Measurements from ENCODE around the gene MRPS27. TPM values are rescaled to one million over a fixed set of nuclear protein-coding genes. Genes with fewer than 3 reads are reported as not detected.

Gene MRPS27
- total and polyA plus RNA-seq, 9 of the 15 experiments (the other 6 are each of a cell fraction or from before 2014, with no cell fraction given), result 73.6 to 144 (median 106) TPM

DNA sequence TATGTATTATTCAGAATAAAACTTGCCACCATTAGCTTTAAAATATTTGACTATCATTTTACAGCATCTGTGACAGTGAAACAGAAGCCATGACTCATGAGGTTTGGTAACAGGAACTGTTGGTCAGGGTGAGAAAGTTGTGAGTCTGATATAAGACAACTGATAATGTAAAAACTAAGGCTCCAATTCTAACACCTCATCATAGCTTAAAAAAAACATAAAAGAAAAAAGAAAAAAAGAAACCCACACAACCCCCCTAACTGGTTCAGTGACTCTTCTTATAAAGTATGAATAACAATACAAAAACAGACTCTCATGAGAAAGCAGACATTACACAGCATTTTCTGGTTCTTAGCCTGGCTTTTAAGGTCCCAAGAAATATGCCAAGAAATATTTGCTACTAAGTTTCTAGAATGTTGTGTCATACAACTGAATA lies 85.8 kb downstream of the MRPS27 start (continued):
- TF ChIP-seq, protein P1, sequence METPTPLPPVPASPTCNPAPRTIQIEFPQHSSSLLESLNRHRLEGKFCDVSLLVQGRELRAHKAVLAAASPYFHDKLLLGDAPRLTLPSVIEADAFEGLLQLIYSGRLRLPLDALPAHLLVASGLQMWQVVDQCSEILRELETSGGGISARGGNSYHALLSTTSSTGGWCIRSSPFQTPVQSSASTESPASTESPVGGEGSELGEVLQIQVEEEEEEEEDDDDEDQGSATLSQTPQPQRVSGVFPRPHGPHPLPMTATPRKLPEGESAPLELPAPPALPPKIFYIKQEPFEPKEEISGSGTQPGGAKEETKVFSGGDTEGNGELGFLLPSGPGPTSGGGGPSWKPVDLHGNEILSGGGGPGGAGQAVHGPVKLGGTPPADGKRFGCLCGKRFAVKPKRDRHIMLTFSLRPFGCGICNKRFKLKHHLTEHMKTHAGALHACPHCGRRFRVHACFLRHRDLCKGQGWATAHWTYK (CRISPR knock-in tag; IDR thresholded peaks at IDR 0.05), result 0 out of 2 replicates have a peak, but pooled peaks have one; percentile 21
- TF ChIP-seq KLF6 (CRISPR knock-in tag; IDR thresholded peaks at IDR 0.05; ENCODE audit: borderline replicate concordance) (no peak), ZNF408 (CRISPR knock-in tag; IDR thresholded peaks at IDR 0.05; ENCODE audit: low read depth) (no peak), KHSRP (IDR thresholded peaks at IDR 0.05) (no peak), CBX2 (IDR thresholded peaks at IDR 0.05; ENCODE audit: insufficient read depth, low read length, poor library complexity, severe bottlenecking) (no peak), MIER1 (IDR thresholded peaks at IDR 0.05; ENCODE audit: low read depth) (no peak), CBFA2T3 (IDR thresholded peaks at IDR 0.05) (peak; percentile 87), GTF2E2 (tag; IDR thresholded peaks at IDR 0.05) (no peak), TCF7L2 (IDR thresholded peaks at IDR 0.05; ENCODE audit: low read depth, low read length) (no peak), HMG20B (CRISPR knock-in tag; IDR thresholded peaks at IDR 0.05) (no peak), POLR3G (IDR thresholded peaks at IDR 0.05; ENCODE audit: extremely low read depth, insufficient read length, insufficient replicate concordance) (no peak), ZNF224 (CRISPR knock-in tag; IDR thresholded peaks at IDR 0.05) (no peak), ESRRA (IDR thresholded peaks at IDR 0.05; ENCODE audit: borderline replicate concordance, low read depth) (no peak), RUNX1 (IDR thresholded peaks at IDR 0.05; ENCODE audit: low read depth) (no peak)
- TF ChIP-seq, protein P2, sequence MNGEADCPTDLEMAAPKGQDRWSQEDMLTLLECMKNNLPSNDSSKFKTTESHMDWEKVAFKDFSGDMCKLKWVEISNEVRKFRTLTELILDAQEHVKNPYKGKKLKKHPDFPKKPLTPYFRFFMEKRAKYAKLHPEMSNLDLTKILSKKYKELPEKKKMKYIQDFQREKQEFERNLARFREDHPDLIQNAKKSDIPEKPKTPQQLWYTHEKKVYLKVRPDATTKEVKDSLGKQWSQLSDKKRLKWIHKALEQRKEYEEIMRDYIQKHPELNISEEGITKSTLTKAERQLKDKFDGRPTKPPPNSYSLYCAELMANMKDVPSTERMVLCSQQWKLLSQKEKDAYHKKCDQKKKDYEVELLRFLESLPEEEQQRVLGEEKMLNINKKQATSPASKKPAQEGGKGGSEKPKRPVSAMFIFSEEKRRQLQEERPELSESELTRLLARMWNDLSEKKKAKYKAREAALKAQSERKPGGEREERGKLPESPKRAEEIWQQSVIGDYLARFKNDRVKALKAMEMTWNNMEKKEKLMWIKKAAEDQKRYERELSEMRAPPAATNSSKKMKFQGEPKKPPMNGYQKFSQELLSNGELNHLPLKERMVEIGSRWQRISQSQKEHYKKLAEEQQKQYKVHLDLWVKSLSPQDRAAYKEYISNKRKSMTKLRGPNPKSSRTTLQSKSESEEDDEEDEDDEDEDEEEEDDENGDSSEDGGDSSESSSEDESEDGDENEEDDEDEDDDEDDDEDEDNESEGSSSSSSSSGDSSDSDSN (IDR thresholded peaks at IDR 0.05; ENCODE audit: borderline replicate concordance in 1 of 2, low read depth in 2 of 2, low read length in 2 of 2), result no peak
- TF ChIP-seq, protein P3, sequence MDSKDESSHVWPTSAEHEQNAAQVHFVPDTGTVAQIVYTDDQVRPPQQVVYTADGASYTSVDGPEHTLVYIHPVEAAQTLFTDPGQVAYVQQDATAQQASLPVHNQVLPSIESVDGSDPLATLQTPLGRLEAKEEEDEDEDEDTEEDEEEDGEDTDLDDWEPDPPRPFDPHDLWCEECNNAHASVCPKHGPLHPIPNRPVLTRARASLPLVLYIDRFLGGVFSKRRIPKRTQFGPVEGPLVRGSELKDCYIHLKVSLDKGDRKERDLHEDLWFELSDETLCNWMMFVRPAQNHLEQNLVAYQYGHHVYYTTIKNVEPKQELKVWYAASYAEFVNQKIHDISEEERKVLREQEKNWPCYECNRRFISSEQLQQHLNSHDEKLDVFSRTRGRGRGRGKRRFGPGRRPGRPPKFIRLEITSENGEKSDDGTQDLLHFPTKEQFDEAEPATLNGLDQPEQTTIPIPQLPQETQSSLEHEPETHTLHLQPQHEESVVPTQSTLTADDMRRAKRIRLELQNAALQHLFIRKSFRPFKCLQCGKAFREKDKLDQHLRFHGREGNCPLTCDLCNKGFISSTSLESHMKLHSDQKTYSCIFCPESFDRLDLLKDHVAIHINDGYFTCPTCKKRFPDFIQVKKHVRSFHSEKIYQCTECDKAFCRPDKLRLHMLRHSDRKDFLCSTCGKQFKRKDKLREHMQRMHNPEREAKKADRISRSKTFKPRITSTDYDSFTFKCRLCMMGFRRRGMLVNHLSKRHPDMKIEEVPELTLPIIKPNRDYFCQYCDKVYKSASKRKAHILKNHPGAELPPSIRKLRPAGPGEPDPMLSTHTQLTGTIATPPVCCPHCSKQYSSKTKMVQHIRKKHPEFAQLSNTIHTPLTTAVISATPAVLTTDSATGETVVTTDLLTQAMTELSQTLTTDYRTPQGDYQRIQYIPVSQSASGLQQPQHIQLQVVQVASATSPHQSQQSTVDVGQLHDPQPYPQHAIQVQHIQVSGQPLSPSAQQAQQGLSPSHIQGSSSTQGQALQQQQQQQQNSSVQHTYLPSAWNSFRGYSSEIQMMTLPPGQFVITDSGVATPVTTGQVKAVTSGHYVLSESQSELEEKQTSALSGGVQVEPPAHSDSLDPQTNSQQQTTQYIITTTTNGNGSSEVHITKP (IDR thresholded peaks at IDR 0.05; ENCODE audit: partially characterized antibody), result no peak
- TF ChIP-seq, protein P4, sequence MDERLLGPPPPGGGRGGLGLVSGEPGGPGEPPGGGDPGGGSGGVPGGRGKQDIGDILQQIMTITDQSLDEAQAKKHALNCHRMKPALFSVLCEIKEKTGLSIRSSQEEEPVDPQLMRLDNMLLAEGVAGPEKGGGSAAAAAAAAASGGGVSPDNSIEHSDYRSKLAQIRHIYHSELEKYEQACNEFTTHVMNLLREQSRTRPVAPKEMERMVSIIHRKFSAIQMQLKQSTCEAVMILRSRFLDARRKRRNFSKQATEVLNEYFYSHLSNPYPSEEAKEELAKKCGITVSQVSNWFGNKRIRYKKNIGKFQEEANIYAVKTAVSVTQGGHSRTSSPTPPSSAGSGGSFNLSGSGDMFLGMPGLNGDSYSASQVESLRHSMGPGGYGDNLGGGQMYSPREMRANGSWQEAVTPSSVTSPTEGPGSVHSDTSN (CRISPR knock-in tag; IDR thresholded peaks at IDR 0.05; ENCODE audit: low read depth), result no peak
- TF ChIP-seq, protein P4 (tag; conservative IDR thresholded peaks at IDR 0.05; ENCODE audit: low read depth), result peak; percentile 51
